HepG2 (cell line): ENCODE results near the gene TYMP. TPM values are rescaled to one million over a fixed set of nuclear protein-coding genes. Genes with fewer than 3 reads are reported as not detected.

Source experiments
- ETV6 ChIP-seq: sonication (generic); formaldehyde crosslinking; conservative IDR thresholded peaks from 2 replicates; pipeline ENCODE4 v1.4.0; 2020; ENCODE audit warnings: missing genetic modification reagents
- FLYWCH1 ChIP-seq: sonication (generic); formaldehyde crosslinking; IDR thresholded peaks from 2 replicates; pipeline ENCODE4 v1.8.1; 2023; ENCODE audit warnings: mild to moderate bottlenecking, missing genetic modification reagents
- GZF1 ChIP-seq: sonication (generic); formaldehyde crosslinking; IDR thresholded peaks from 2 replicates; pipeline ENCODE4 v1.5.1; 2020; ENCODE audit warnings: mild to moderate bottlenecking, missing genetic modification reagents
- MZF1 ChIP-seq: sonication (generic); formaldehyde crosslinking; IDR thresholded peaks from 2 replicates; pipeline ENCODE4 v1.8.1; 2023; ENCODE audit warnings: mild to moderate bottlenecking, missing genetic modification reagents, borderline replicate concordance
- NFYC ChIP-seq: IDR thresholded peaks from 2 replicates; pipeline ENCODE4 v1.6.1; 2016; ENCODE audit warnings: missing genetic modification reagents, missing compliant biosample characterization
- SRSF4 ChIP-seq: fragments of 200-400 bp; formaldehyde crosslinking; IDR thresholded peaks from one replicate; pipeline ENCODE4 v1.6.1; 2018; ENCODE audit warnings: mild to moderate bottlenecking, low read depth, low read length, moderate library complexity; ENCODE audit not compliant: poor library complexity, severe bottlenecking
- SRSF9 ChIP-seq: fragments of 200-400 bp; formaldehyde crosslinking; IDR thresholded peaks from 2 replicates; pipeline ENCODE4 v1.6.1; 2018; ENCODE audit warnings: borderline replicate concordance, mild to moderate bottlenecking, low read depth, low read length; ENCODE audit not compliant: insufficient read depth, poor library complexity, severe bottlenecking
- THAP11 ChIP-seq: IDR thresholded peaks from 2 replicates; pipeline ENCODE4 v1.6.1; 2016; ENCODE audit warnings: missing biosample characterization, missing genetic modification reagents
- ZMYM4 ChIP-seq: sonication (generic); formaldehyde crosslinking; IDR thresholded peaks from 2 replicates; pipeline ENCODE4 v1.8.1; 2023; ENCODE audit warnings: mild to moderate bottlenecking, missing genetic modification reagents
- ZNF274 ChIP-seq: sonication (generic); formaldehyde crosslinking; IDR thresholded peaks from 2 replicates; pipeline ENCODE4 v1.5.1; 2020; ENCODE audit warnings: mild to moderate bottlenecking, missing genetic modification reagents
- ZNF747 ChIP-seq: sonication (generic); formaldehyde crosslinking; IDR thresholded peaks from 2 replicates; pipeline ENCODE4 v1.8.1; 2023; ENCODE audit warnings: missing genetic modification reagents, mild to moderate bottlenecking, borderline replicate concordance
- ZNF749 ChIP-seq: sonication (generic); formaldehyde crosslinking; IDR thresholded peaks from 2 replicates; pipeline ENCODE4 v1.8.0; 2022; ENCODE audit warnings: mild to moderate bottlenecking, missing genetic modification reagents, moderate library complexity, borderline replicate concordance
- ZNF780A ChIP-seq: sonication (generic); formaldehyde crosslinking; IDR thresholded peaks from 2 replicates; pipeline ENCODE4 v1.8.0; 2022; ENCODE audit warnings: mild to moderate bottlenecking, missing genetic modification reagents, moderate library complexity
- polyA plus RNA-seq, 8 experiments: library from polyadenylated mRNA; depleted of rRNA in 3 of 8; stranded (reverse) in 7 of 8; unstranded in 1 of 8; fragments of >200 nt; fragmentation: Illumina TruSeq in 4 of 8; extraction: Trizol in 4 of 8; gene quantifications; 2 replicates each; pipeline versions ENCODE4 v1.2.1 to v1.2.3, GENCODE V29; 2011 to 2016; ENCODE audit warnings: low read depth in 4 of 8, missing spikeins in 1 of 8, mixed read lengths in 1 of 8; ENCODE audit not compliant: insufficient read depth in 1 of 8
- total RNA-seq, 5 experiments: library from RNA; depleted of rRNA; stranded (reverse); fragments of >200 nt; fragmentation: Illumina TruSeq; extraction: Trizol; gene quantifications; 2 replicates each; pipeline ENCODE4 v1.2.3, GENCODE V29; 2016; ENCODE audit warnings: low read depth in 1 of 5
- TF ChIP-seq, protein P1 (sequence below): IDR thresholded peaks from 2 replicates; pipeline ENCODE4 v1.6.1; 2012; ENCODE audit warnings: low read depth, low read length, improper control_type of control experiment
- TF ChIP-seq, protein P2 (sequence below): sonication (generic); formaldehyde crosslinking; IDR thresholded peaks from 2 replicates; pipeline ENCODE4 v1.4.0; 2020; ENCODE audit warnings: mild to moderate bottlenecking, missing genetic modification reagents
- TF ChIP-seq, protein P3 (sequence below): sonication (generic); formaldehyde crosslinking; IDR thresholded peaks from 2 replicates; pipeline ENCODE4 v1.4.0; 2020; ENCODE audit warnings: missing genetic modification reagents, borderline replicate concordance
- TF ChIP-seq, protein P4 (sequence below): IDR thresholded peaks from 2 replicates; pipeline ENCODE4 v1.6.1; 2016; ENCODE audit warnings: missing genetic modification reagents, missing compliant biosample characterization
- TF ChIP-seq, protein P5 (sequence below): sonication (generic); formaldehyde crosslinking; IDR thresholded peaks from 2 replicates; pipeline ENCODE4 v1.5.0; 2020; ENCODE audit warnings: mild to moderate bottlenecking, missing genetic modification reagents, borderline replicate concordance

Gene TYMP
- total and polyA plus RNA-seq, 2 of the 13 experiments (the other 11 are each of a cell fraction or from before 2014, with no cell fraction given), result 3.9 to 4.3 TPM

DNA sequence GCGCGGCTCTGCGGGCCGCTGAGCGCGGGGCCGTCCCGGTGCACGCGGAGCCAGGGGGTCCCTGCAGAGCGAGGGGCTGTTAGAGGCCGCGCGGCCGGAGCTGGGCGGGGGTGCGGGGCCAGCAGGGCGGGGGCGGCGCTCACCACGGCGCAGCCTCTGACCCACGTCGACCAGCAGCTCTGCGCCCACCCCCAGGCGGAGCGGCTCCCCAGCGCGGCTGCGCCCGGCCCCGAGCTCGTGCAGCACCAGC lies 4.0 kb downstream of the TYMP start (continued):
- no peak for TF ChIP-seq GZF1
- 0 out of 2 replicates have a peak, but pooled peaks have one; percentile 3 for TF ChIP-seq ZMYM4 (CRISPR knock-in tag)
- no peak for TF ChIP-seq MZF1 (CRISPR knock-in tag)
- TF ChIP-seq THAP11 (CRISPR knock-in tag), result no peak
- TF ChIP-seq ZNF747 (CRISPR knock-in tag), result no peak
- no peak for TF ChIP-seq FLYWCH1 (CRISPR knock-in tag)
- TF ChIP-seq, protein P1, sequence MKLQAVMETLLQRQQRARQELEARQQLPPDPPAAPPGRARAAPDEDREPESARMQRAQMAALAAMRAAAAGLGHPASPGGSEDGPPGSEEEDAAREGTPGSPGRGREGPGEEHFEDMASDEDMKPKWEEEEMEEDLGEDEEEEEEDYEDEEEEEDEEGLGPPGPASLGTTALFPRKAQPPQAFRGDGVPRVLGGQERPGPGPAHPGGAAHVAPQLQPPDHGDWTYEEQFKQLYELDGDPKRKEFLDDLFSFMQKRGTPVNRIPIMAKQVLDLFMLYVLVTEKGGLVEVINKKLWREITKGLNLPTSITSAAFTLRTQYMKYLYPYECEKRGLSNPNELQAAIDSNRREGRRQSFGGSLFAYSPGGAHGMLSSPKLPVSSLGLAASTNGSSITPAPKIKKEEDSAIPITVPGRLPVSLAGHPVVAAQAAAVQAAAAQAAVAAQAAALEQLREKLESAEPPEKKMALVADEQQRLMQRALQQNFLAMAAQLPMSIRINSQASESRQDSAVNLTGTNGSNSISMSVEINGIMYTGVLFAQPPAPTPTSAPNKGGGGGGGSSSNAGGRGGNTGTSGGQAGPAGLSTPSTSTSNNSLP, result no peak
- peak; percentile 5 for TF ChIP-seq SRSF4
- TF ChIP-seq, protein P2, sequence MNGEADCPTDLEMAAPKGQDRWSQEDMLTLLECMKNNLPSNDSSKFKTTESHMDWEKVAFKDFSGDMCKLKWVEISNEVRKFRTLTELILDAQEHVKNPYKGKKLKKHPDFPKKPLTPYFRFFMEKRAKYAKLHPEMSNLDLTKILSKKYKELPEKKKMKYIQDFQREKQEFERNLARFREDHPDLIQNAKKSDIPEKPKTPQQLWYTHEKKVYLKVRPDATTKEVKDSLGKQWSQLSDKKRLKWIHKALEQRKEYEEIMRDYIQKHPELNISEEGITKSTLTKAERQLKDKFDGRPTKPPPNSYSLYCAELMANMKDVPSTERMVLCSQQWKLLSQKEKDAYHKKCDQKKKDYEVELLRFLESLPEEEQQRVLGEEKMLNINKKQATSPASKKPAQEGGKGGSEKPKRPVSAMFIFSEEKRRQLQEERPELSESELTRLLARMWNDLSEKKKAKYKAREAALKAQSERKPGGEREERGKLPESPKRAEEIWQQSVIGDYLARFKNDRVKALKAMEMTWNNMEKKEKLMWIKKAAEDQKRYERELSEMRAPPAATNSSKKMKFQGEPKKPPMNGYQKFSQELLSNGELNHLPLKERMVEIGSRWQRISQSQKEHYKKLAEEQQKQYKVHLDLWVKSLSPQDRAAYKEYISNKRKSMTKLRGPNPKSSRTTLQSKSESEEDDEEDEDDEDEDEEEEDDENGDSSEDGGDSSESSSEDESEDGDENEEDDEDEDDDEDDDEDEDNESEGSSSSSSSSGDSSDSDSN (CRISPR knock-in tag), result no peak
- TF ChIP-seq, protein P3, sequence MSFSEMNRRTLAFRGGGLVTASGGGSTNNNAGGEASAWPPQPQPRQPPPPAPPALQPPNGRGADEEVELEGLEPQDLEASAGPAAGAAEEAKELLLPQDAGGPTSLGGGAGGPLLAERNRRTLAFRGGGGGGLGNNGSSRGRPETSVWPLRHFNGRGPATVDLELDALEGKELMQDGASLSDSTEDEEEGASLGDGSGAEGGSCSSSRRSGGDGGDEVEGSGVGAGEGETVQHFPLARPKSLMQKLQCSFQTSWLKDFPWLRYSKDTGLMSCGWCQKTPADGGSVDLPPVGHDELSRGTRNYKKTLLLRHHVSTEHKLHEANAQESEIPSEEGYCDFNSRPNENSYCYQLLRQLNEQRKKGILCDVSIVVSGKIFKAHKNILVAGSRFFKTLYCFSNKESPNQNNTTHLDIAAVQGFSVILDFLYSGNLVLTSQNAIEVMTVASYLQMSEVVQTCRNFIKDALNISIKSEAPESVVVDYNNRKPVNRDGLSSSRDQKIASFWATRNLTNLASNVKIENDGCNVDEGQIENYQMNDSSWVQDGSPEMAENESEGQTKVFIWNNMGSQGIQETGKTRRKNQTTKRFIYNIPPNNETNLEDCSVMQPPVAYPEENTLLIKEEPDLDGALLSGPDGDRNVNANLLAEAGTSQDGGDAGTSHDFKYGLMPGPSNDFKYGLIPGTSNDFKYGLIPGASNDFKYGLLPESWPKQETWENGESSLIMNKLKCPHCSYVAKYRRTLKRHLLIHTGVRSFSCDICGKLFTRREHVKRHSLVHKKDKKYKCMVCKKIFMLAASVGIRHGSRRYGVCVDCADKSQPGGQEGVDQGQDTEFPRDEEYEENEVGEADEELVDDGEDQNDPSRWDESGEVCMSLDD (CRISPR knock-in tag), result 0 out of 2 replicates have a peak, but pooled peaks have one; percentile 1
- 0 out of 2 replicates have a peak, but pooled peaks have one; percentile 16 for TF ChIP-seq ZNF780A (CRISPR knock-in tag)
- TF ChIP-seq ZNF274, result no peak
- no peak for TF ChIP-seq NFYC (CRISPR knock-in tag)
- no peak for TF ChIP-seq SRSF9
- TF ChIP-seq, protein P4, sequence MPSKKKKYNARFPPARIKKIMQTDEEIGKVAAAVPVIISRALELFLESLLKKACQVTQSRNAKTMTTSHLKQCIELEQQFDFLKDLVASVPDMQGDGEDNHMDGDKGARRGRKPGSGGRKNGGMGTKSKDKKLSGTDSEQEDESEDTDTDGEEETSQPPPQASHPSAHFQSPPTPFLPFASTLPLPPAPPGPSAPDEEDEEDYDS, result no peak
- TF ChIP-seq ZNF749 (CRISPR knock-in tag), result 0 out of 2 replicates have a peak, but pooled peaks have one; percentile 11
- TF ChIP-seq ETV6 (CRISPR knock-in tag), result no peak
- TF ChIP-seq, protein P5, sequence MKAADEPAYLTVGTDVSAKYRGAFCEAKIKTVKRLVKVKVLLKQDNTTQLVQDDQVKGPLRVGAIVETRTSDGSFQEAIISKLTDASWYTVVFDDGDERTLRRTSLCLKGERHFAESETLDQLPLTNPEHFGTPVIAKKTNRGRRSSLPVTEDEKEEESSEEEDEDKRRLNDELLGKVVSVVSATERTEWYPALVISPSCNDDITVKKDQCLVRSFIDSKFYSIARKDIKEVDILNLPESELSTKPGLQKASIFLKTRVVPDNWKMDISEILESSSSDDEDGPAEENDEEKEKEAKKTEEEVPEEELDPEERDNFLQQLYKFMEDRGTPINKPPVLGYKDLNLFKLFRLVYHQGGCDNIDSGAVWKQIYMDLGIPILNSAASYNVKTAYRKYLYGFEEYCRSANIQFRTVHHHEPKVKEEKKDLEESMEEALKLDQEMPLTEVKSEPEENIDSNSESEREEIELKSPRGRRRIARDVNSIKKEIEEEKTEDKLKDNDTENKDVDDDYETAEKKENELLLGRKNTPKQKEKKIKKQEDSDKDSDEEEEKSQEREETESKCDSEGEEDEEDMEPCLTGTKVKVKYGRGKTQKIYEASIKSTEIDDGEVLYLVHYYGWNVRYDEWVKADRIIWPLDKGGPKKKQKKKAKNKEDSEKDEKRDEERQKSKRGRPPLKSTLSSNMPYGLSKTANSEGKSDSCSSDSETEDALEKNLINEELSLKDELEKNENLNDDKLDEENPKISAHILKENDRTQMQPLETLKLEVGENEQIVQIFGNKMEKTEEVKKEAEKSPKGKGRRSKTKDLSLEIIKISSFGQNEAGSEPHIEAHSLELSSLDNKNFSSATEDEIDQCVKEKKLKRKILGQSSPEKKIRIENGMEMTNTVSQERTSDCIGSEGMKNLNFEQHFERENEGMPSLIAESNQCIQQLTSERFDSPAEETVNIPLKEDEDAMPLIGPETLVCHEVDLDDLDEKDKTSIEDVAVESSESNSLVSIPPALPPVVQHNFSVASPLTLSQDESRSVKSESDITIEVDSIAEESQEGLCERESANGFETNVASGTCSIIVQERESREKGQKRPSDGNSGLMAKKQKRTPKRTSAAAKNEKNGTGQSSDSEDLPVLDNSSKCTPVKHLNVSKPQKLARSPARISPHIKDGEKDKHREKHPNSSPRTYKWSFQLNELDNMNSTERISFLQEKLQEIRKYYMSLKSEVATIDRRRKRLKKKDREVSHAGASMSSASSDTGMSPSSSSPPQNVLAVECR (CRISPR knock-in tag), result 0 out of 2 replicates have a peak, but pooled peaks have one; percentile 1
